ENCODE measurements around the gene KIF4A.

DNA sequence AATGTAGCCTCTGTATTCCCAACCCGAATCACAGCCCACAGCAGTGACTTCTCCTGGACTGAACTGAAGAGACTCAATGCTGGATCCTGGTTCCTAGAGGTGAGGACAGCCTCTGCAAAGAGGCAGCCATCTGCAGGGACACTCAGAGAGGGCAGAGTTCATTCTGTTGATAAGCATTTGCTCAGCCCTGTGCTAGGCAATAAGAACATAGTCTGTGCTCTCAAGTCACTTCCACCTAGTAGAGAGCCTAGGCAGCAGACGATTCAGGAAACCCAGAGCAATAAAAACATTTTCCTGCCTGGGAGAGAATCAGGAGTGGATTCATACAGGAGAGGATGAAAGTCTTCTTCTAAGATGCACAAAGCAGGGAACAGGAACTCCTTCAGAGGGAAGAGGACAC lies 137.5 kb downstream of the KIF4A start:
- no peak for TF ChIP-seq POLR2A (IDR thresholded peaks at IDR 0.05)
- TF ChIP-seq, protein P1, sequence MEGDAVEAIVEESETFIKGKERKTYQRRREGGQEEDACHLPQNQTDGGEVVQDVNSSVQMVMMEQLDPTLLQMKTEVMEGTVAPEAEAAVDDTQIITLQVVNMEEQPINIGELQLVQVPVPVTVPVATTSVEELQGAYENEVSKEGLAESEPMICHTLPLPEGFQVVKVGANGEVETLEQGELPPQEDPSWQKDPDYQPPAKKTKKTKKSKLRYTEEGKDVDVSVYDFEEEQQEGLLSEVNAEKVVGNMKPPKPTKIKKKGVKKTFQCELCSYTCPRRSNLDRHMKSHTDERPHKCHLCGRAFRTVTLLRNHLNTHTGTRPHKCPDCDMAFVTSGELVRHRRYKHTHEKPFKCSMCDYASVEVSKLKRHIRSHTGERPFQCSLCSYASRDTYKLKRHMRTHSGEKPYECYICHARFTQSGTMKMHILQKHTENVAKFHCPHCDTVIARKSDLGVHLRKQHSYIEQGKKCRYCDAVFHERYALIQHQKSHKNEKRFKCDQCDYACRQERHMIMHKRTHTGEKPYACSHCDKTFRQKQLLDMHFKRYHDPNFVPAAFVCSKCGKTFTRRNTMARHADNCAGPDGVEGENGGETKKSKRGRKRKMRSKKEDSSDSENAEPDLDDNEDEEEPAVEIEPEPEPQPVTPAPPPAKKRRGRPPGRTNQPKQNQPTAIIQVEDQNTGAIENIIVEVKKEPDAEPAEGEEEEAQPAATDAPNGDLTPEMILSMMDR (IDR thresholded peaks at IDR 0.05): no peak
